ENCODE data around the gene DMTF1. TPM values are rescaled to one million over a fixed set of nuclear protein-coding genes. Genes with fewer than 3 reads are reported as not detected.
A peak's percentile ranks its signal among the peaks of the same experiment; 100 is the strongest.

Gene DMTF1
- total and polyA plus RNA-seq, 2 of the 8 experiments (the other 6 are each of a cell fraction or from before 2014, with no cell fraction given), result 86.0 to 115 TPM

GRCh38 chr7:87216701-87217508, 64.7 kb downstream of the DMTF1 start:
- Histone ChIP-seq H4K8ac (ENCODE audit: extremely low read depth, insufficient read depth, low read length) (no peak overlapping the region), H3K79me2 (ENCODE audit: control insufficient read depth in 1 of 2, insufficient read depth in 2 of 2, low read length in 2 of 2) (peaks cover 0 to 57% of the 10 kb centered on the region in 2 experiments; a peak in 3 of 4 replicates), H2BK15ac (ENCODE audit: low read length) (no peak overlapping the region), H3K56ac (replicated peaks; ENCODE audit: insufficient read length, low read depth, low read length) (no peak overlapping the region), H2AK5ac (ENCODE audit: low read depth, low read length) (no peak overlapping the region), H4K20me1 (replicated peaks in 1 of 2; ENCODE audit: control insufficient read depth in 1 of 2, insufficient read depth in 2 of 2, low read length in 2 of 2) (peaks cover 1 to 3% of the 10 kb centered on the region in 2 experiments), H3K14ac (ENCODE audit: insufficient read length) (no peak overlapping the region), H3K36me3 (ENCODE audit: control insufficient read depth in 2 of 4, insufficient read depth in 4 of 4, low read length in 3 of 4) (peaks cover 0 to 6% (median 3%) of the 10 kb centered on the region in 4 experiments; a peak in 2 of 8 replicates), H3K4me3 (ENCODE audit: extremely low read depth in 1 of 4, insufficient read depth in 2 of 4, low read depth in 3 of 4, low read length in 4 of 4) (no peak overlapping the region), H3K9me3 (ENCODE audit: insufficient read depth in 2 of 2, low read depth in 1 of 2, low read length in 1 of 2) (no peaks in the 10 kb centered on the region), H3K23me2 (ENCODE audit: low read depth, low read length) (peaks cover 14% of the 10 kb centered on the region; the same call in 1 of the 2 replicates), H3K4ac (replicated peaks; ENCODE audit: insufficient read length, low read depth, low read length) (no peak overlapping the region), H2BK12ac (ENCODE audit: low read depth, low read length) (no peak overlapping the region), H3K23ac (ENCODE audit: insufficient read length) (no peak overlapping the region), H3K4me1 (replicated peaks in 1 of 4; ENCODE audit: control insufficient read depth in 3 of 4, insufficient read depth in 4 of 4, low read length in 3 of 4) (peaks cover 0 to 10% (median under 1%) of the 10 kb centered on the region in 4 experiments; a peak in 4 of 7 replicates), H2BK5ac (ENCODE audit: low read depth, low read length) (no peak overlapping the region), H2AFZ (ENCODE audit: low read length) (no peak overlapping the region), H3K9ac (replicated peaks in 1 of 4; ENCODE audit: extremely low read depth in 1 of 4, low read depth in 3 of 4, low read length in 3 of 4) (no peak overlapping the region), H3K79me1 (ENCODE audit: low read depth, low read length) (peaks cover 10% of the 10 kb centered on the region; the same call in 1 of the 2 replicates), H3K4me2 (ENCODE audit: insufficient read depth in 1 of 2, low read depth in 2 of 2, low read length in 2 of 2) (no peak overlapping the region), H4K5ac (ENCODE audit: insufficient read length, low read depth, low read length) (no peak overlapping the region), H3K27ac (ENCODE audit: low read depth, low read length) (no peak overlapping the region), H2BK120ac (replicated peaks; ENCODE audit: low read depth, low read length) (no peak overlapping the region), H2BK20ac (ENCODE audit: low read length) (no peak overlapping the region), H4K91ac (replicated peaks; ENCODE audit: insufficient read length, low read length) (no peak overlapping the region), H3K27me3 (replicated peaks in 1 of 4; ENCODE audit: control insufficient read depth in 3 of 4, extremely low read depth in 1 of 4, insufficient read depth in 3 of 4, low read length in 3 of 4) (peaks cover 0 to 14% (median 10%) of the 10 kb centered on the region in 4 experiments; a peak in 5 of 7 replicates), H3K18ac (ENCODE audit: extremely low read depth, low read length) (no peak overlapping the region)
- WGBS, 2 experiments (ENCODE audit: extremely low coverage in 1 of 2, insufficient coverage in 1 of 2, insufficient read length in 1 of 2, insufficient replicate concordance in 2 of 2, low coverage in 1 of 2, low lambda C conversion rate in 2 of 2, missing lambda C conversion rate in 1 of 2), result 84% methylated on average over 5 of the region's 5 CpGs; no CpG with 5 or more reads in 1 of the 2 experiments
- no peak for FAIRE-seq
- ChIA-PET POLR2A (ENCODE audit: partially characterized antibody) (interaction anchor here (0.8 to 5.5 kb wide), 5 partner anchors 9 to 63 kb away, joined by 3 to 40 read pairs (median 4); partner anchors contain the start of gene DMTF1), CTCF (ENCODE audit: partially characterized antibody) (interaction anchor here (0.7 to 2.3 kb wide), 3 partner anchors 15 to 599 kb away, joined by 3 to 7 read pairs (median 3); no protein-coding TSS in a partner anchor)
- TF ChIP-seq POLR2A (IDR thresholded peaks at IDR 0.05; ENCODE audit: control extremely low read depth in 1 of 2, low read depth in 2 of 2, low read length in 2 of 2), result 0 out of 3 replicates have a peak, but pooled peaks of 1 of the 2 experiments have one; percentile 18
- no peak for TF ChIP-seq HDAC6 (IDR thresholded peaks at IDR 0.05; ENCODE audit: low read depth, low read length)
- no peak for DNase-seq (ENCODE audit: low read depth in 1 of 2, low spot score in 2 of 2)
